ENCODE measurements around the gene TBC1D2B.
"Not testable (repeated sequence)": the region's sequence is repeated elsewhere in the genome, so short reads cannot be mapped to it uniquely, and the experiment has no call there.

Gene TBC1D2B

DNA sequence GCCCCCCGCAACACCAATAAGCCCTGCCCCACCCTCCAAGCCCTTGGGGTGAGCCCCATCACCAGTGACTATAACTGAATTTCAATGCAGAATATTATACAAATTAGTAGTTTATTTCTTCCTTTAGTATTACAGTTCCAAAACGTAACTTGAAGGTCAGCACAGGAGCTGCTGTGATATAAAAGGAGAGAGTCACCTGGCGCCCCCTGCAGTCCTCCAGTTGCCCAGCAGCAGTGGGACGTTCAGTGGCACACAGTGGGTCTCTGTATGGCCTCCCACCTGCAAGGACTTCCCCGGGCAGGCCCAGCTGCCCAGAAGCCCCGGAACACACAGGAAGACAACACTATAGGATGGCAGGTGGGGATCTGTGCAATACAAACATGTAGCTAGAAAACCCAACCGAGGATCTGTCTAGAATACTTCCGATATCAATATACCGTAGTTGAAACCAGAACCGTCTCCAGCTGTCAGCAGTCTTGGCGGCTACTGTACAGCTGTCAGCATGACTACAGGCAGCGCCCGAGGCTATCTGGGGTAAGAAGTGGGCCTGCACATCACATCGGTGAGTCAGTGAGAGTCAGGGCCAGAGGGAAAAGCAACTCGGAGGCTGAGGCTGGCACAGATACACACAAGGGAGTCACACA is 82.5 kb downstream of the TBC1D2B start:
- H3K9me3 ChIP-seq (ENCODE audit: control insufficient read depth, low read length); H3K36me3 ChIP-seq (ENCODE audit: control insufficient read depth, insufficient read depth, low read length); H3K27me3 ChIP-seq (ENCODE audit: control insufficient read depth, insufficient read depth, low read length); H3K27ac ChIP-seq; H3K4me3 ChIP-seq (ENCODE audit: low read depth, low read length); H2AFZ ChIP-seq; H3K4me2 ChIP-seq (ENCODE audit: low read length); H3K4me1 ChIP-seq; H3K79me2 ChIP-seq; H3K9ac ChIP-seq: not testable (repeated sequence)

DNA sequence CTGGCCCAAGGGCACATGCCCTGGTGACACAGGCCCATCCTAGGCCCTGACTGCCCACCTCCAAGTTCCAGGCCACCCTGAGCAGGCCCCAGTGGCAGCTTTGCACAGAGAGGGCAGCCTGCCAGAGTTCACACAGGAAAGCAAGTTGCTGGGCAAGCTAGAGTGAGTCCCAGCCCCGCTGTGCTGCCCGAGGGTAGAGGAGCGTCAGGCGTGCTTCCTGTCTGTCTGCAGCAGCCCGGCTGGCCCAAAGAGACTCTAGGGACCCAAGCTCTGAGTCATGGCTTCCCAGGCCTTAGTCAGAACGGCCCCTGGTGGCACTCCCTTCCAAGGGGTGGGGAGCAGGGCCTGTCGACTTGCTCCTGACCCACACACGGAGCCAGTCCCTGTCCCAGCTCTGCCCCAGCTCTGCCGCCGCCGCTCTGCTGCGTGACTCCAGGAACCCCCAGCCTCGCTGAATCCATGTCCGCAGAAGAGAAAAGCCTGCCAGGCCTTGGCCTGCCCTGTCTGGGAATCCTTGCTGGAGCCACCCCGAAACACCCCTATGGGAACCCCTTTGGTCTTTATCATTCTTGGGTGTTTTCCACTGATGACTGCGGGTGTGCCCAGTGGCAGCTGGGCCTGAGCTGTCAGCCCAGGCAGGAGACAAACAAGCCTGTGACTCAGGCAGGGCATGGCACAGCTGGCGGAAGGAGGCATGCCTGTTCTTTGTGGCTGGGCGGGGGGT is 83.4 kb downstream of the TBC1D2B start:
- not testable (repeated sequence) for H3K36me3 ChIP-seq (ENCODE audit: control insufficient read depth, insufficient read depth, low read length); H3K79me2 ChIP-seq; H3K9ac ChIP-seq; H3K27me3 ChIP-seq (ENCODE audit: control insufficient read depth, insufficient read depth, low read length); H3K4me1 ChIP-seq; H3K9me3 ChIP-seq (ENCODE audit: control insufficient read depth, low read length); H3K4me2 ChIP-seq (ENCODE audit: low read length); H2AFZ ChIP-seq; H3K4me3 ChIP-seq (ENCODE audit: low read depth, low read length)
- H3K27ac ChIP-seq, result peak overlapping the region; percentile 36

DNA sequence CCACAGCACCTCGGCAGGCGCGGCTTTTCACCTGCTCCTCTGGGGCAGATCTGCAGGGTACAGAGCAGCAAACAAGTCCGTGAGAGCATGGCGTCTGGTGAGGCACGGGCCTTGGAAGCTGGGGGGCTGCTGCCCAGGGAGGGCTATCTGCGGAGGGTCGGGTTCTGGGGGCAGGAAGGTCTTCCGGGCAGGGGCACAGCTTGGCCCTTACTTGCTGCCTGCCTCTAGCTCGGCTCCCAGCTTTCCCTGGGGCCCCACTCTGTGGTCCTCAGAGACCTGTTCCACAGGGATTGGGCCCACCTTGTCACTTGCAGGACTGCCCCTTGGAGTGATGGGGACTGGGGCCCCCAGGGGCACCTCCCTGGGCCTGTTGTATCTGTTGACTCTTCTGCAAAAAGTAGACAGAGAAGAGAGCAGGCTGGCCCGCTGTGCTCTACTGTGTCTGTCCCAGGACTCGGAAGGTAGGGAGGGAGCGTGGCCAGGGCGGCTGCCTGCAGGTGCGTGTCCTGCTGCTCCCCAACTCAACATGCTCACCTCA is 84.1 kb downstream of the TBC1D2B start:
- Histone ChIP-seq H3K79me2 (no peaks in the 10 kb centered on the region), H3K4me3 (ENCODE audit: low read depth, low read length) (no peak overlapping the region), H3K9ac (no peak overlapping the region), H3K9me3 (ENCODE audit: control insufficient read depth, low read length) (no peaks in the 10 kb centered on the region), H3K27me3 (ENCODE audit: control insufficient read depth, insufficient read depth, low read length) (no peaks in the 10 kb centered on the region), H3K4me1 (no peaks in the 10 kb centered on the region), H3K4me2 (ENCODE audit: low read length) (no peak overlapping the region), H3K27ac (no peak overlapping the region), H3K36me3 (ENCODE audit: control insufficient read depth, insufficient read depth, low read length) (no peaks in the 10 kb centered on the region), H2AFZ (no peak overlapping the region)
- TF ChIP-seq, protein P1, sequence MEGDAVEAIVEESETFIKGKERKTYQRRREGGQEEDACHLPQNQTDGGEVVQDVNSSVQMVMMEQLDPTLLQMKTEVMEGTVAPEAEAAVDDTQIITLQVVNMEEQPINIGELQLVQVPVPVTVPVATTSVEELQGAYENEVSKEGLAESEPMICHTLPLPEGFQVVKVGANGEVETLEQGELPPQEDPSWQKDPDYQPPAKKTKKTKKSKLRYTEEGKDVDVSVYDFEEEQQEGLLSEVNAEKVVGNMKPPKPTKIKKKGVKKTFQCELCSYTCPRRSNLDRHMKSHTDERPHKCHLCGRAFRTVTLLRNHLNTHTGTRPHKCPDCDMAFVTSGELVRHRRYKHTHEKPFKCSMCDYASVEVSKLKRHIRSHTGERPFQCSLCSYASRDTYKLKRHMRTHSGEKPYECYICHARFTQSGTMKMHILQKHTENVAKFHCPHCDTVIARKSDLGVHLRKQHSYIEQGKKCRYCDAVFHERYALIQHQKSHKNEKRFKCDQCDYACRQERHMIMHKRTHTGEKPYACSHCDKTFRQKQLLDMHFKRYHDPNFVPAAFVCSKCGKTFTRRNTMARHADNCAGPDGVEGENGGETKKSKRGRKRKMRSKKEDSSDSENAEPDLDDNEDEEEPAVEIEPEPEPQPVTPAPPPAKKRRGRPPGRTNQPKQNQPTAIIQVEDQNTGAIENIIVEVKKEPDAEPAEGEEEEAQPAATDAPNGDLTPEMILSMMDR (IDR thresholded peaks at IDR 0.05), result no peak

DNA sequence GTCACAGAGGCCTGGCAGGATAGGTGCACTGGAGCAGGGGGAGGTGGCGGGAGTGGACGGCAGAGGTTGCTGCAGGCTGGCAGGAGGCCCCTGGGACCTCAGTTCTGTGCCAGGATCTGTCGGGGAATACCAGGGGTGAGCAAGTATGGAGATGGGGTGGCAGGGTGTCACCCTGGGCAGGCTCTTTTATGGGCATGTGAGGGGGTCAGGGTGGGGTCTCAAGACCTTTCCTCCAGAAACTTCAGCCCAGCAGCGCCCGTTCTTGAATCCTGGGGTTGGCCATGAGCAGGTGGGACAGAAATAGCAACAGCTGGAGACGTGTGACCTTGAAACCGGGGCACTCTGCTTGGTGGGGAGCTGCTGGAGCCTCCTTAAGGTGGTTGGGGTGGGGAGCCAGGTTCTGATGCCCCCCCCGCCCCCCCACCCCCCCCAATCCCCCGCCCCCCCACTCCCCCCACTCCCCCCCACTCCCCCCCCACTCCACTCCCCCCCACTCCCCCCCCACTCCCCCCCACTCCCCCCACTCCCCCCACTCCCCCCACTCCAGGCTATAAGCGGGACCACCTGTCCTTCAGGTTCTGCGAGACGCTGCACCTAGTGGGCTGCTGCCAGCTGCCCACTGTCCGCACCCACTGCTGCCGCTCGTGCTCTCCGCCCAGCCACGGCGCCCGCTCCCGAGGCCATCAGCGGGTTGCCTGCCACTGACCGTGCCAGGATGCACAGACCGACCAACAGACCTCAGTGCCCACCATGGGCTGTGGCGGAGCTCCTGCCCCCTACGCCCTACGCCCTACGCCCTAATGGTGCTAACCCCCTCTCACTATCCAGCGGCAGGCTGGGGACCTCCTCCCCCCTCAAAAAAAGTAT is 84.9 kb downstream of the TBC1D2B start:
- Histone ChIP-seq H3K4me2 (ENCODE audit: low read length) (no peak overlapping the region), H2AFZ (no peak overlapping the region), H3K9ac (no peak overlapping the region), H3K4me1 (no peaks in the 10 kb centered on the region), H3K4me3 (ENCODE audit: low read depth, low read length) (no peak overlapping the region), H3K9me3 (ENCODE audit: control insufficient read depth, low read length) (no peaks in the 10 kb centered on the region), H3K36me3 (ENCODE audit: control insufficient read depth, insufficient read depth, low read length) (no peaks in the 10 kb centered on the region), H3K79me2 (no peaks in the 10 kb centered on the region), H3K27me3 (ENCODE audit: control insufficient read depth, insufficient read depth, low read length) (no peaks in the 10 kb centered on the region), H3K27ac (peak overlapping the region; percentile 42)
- TF ChIP-seq, protein P1 (IDR thresholded peaks at IDR 0.05), result no peak

DNA sequence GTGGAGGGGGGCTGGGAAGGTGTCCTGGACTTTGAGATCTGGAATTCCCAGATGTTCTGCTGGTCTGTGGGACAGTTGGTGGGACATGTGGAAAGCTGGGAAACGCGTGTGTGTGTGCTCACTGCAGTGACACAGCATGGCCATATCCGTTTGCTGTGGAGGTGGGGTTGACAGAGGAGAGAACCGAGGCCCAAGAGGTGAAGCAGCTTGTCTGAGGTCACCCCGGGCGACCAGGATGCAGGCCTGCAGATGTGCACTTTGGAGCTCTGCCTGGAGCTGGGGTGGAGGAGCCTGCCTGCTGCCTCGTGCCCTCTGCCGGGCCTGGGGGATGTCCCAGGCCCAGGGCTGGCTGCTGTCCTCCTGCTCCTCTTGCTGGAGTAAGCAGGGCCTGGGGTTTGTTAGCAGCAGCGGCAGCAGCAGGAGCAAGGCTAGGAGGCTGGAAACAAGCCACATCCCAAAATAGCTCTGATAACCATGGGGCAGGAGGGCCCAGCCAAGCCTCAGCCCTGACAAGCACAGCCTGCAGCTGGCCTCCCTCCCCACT is 85.8 kb downstream of the TBC1D2B start:
- H3K4me2 ChIP-seq (ENCODE audit: low read length); H3K4me1 ChIP-seq; H3K27me3 ChIP-seq (ENCODE audit: control insufficient read depth, insufficient read depth, low read length); H3K4me3 ChIP-seq (ENCODE audit: low read depth, low read length); H3K36me3 ChIP-seq (ENCODE audit: control insufficient read depth, insufficient read depth, low read length); H3K9ac ChIP-seq; H3K9me3 ChIP-seq (ENCODE audit: control insufficient read depth, low read length); H3K79me2 ChIP-seq: not testable (repeated sequence)
- peak overlapping the region; percentile 33 for H2AFZ ChIP-seq
- peak overlapping the region; percentile 42 for H3K27ac ChIP-seq
